Measurements from ENCODE around the gene ITSN1. TPM values are rescaled to one million over a fixed set of nuclear protein-coding genes. Genes with fewer than 3 reads are reported as not detected.
A peak's percentile ranks its signal among the peaks of the same experiment; 100 is the strongest.

The ITSN1 gene
- total and polyA plus RNA-seq, 2 of the 13 experiments (the other 11 are each of a cell fraction or from before 2014, with no cell fraction given), result 26.1 to 33.8 TPM

DNA sequence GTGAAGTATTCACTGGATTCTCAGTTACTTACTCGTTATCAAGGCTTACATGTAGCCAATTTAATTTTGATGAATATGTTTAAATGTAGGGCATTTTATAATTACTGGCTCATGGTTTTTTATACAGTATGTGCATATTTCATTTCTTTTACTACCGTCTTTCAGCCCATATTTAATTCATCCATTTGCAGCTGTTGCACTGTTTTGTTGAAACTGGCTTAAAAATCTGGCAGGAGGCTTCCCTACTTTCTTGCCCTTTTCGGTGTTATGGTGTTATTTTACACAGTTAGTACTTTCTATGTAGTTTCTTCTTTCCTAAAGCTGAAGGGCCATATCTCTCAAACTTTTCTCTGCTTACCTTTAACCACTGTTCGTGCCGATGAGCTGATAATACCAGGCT, 54.2 kb downstream of the ITSN1 start (continued):
- TF ChIP-seq ZHX1 (CRISPR knock-in tag; IDR thresholded peaks at IDR 0.05; ENCODE audit: low read depth) (no peak), TSC22D2 (CRISPR knock-in tag; IDR thresholded peaks at IDR 0.05; ENCODE audit: borderline replicate concordance) (no peak), ZNF180 (CRISPR knock-in tag; IDR thresholded peaks at IDR 0.05; ENCODE audit: borderline replicate concordance, low read depth) (no peak)
- TF ChIP-seq, protein P1, sequence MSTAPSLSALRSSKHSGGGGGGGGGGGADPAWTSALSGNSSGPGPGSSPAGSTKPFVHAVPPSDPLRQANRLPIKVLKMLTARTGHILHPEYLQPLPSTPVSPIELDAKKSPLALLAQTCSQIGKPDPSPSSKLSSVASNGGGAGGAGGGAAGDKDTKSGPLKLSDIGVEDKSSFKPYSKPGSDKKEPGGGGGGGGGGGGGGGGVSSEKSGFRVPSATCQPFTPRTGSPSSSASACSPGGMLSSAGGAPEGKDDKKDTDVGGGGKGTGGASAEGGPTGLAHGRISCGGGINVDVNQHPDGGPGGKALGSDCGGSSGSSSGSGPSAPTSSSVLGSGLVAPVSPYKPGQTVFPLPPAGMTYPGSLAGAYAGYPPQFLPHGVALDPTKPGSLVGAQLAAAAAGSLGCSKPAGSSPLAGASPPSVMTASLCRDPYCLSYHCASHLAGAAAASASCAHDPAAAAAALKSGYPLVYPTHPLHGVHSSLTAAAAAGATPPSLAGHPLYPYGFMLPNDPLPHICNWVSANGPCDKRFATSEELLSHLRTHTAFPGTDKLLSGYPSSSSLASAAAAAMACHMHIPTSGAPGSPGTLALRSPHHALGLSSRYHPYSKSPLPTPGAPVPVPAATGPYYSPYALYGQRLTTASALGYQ (CRISPR knock-in tag; IDR thresholded peaks at IDR 0.05), result no peak

- in situ Hi-C loops (cut with HindIII; ENCODE audit: extremely low pct_ligation_motif_present, low pct_unique_long_range_greater_than_20kb), result no loop called here
- FAIRE-seq, result no peak
- CTCF ChIA-PET (ENCODE audit: low intra/inter-chr PET ratio, low total read pairs), result no interaction called here
- TF ChIP-seq SNAPC5 (CRISPR knock-in tag; IDR thresholded peaks at IDR 0.05; ENCODE audit: borderline replicate concordance) (no peak), PAWR (CRISPR knock-in tag; IDR thresholded peaks at IDR 0.05; ENCODE audit: borderline replicate concordance) (no peak), ZNF556 (CRISPR knock-in tag; IDR thresholded peaks at IDR 0.05; ENCODE audit: borderline replicate concordance) (no peak), ZSCAN20 (CRISPR knock-in tag; IDR thresholded peaks at IDR 0.05; ENCODE audit: borderline replicate concordance) (no peak), SP1 (IDR thresholded peaks at IDR 0.05) (no peak), SP1 (CRISPR knock-in tag; IDR thresholded peaks at IDR 0.05) (no peak), YY1 (IDR thresholded peaks at IDR 0.05; ENCODE audit: insufficient read depth, insufficient replicate concordance, low read depth, low read length) (no peak)
- TF ChIP-seq, protein P2, sequence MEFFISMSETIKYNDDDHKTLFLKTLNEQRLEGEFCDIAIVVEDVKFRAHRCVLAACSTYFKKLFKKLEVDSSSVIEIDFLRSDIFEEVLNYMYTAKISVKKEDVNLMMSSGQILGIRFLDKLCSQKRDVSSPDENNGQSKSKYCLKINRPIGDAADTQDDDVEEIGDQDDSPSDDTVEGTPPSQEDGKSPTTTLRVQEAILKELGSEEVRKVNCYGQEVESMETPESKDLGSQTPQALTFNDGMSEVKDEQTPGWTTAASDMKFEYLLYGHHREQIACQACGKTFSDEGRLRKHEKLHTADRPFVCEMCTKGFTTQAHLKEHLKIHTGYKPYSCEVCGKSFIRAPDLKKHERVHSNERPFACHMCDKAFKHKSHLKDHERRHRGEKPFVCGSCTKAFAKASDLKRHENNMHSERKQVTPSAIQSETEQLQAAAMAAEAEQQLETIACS (CRISPR knock-in tag; IDR thresholded peaks at IDR 0.05), result no peak
- TF ChIP-seq, protein P3, sequence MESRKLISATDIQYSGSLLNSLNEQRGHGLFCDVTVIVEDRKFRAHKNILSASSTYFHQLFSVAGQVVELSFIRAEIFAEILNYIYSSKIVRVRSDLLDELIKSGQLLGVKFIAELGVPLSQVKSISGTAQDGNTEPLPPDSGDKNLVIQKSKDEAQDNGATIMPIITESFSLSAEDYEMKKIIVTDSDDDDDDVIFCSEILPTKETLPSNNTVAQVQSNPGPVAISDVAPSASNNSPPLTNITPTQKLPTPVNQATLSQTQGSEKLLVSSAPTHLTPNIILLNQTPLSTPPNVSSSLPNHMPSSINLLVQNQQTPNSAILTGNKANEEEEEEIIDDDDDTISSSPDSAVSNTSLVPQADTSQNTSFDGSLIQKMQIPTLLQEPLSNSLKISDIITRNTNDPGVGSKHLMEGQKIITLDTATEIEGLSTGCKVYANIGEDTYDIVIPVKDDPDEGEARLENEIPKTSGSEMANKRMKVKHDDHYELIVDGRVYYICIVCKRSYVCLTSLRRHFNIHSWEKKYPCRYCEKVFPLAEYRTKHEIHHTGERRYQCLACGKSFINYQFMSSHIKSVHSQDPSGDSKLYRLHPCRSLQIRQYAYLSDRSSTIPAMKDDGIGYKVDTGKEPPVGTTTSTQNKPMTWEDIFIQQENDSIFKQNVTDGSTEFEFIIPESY (CRISPR knock-in tag; IDR thresholded peaks at IDR 0.05), result no peak
These were observed 56.0 kb downstream of the ITSN1 start for GRCh38 chr21:33698087-33698860.

More at GRCh38 chr21:33698087-33698860, 56.0 kb downstream of the ITSN1 start:
- WGBS (ENCODE audit: low lambda C conversion rate), result 93% methylated on average over 3 of the region's 3 CpGs
- H3K4me1 ChIP-seq (ENCODE audit: insufficient read depth, low read length), result peaks cover 11% of the 10 kb centered on the region
- no peak overlapping the region for H3K9ac ChIP-seq (ENCODE audit: insufficient read depth, low read depth, low read length)
- POLR2A ChIA-PET, result no interaction called here
- H3K4me2 ChIP-seq (ENCODE audit: low read depth, low read length), result no peak overlapping the region
- intact Hi-C loops (cut with micrococcal nuclease; ENCODE audit: unreplicated experiment), result no loop called here
- no peak overlapping the region for H3K27ac ChIP-seq (ENCODE audit: extremely low read length, insufficient read depth, low read length)
- no peak overlapping the region for H2AFZ ChIP-seq (ENCODE audit: low read length)
- BruUV-seq (replicated peaks), result TSS peak; percentile 38
- ATAC-seq (no peak), DNase-seq (ENCODE audit: low spot score) (no peak)
- no peaks in the 10 kb centered on the region; the same call in 1 of the 2 replicates for H4K20me1 ChIP-seq (ENCODE audit: insufficient read depth, low read length)
- peaks cover 20% of the 10 kb centered on the region for H3K79me2 ChIP-seq (ENCODE audit: insufficient read depth, low read length)
- H3K4me3 ChIP-seq (replicated peaks in 1 of 3; ENCODE audit: insufficient read depth in 1 of 3, low read depth in 2 of 3, low read length in 3 of 3), result no peak overlapping the region
- no peaks in the 10 kb centered on the region for H3K27me3 ChIP-seq (ENCODE audit: control insufficient read depth in 1 of 2, insufficient read depth in 2 of 2, low read length in 2 of 2)
- H3K9me3 ChIP-seq (ENCODE audit: low read length), result no peaks in the 10 kb centered on the region
- no peaks in the 10 kb centered on the region for H3K36me3 ChIP-seq (replicated peaks in 1 of 2; ENCODE audit: control insufficient read depth in 1 of 2, insufficient read depth in 2 of 2, low read length in 2 of 2)
